ENCODE measurements around the gene LAMC2. TPM values are rescaled to one million over a fixed set of nuclear protein-coding genes. Genes with fewer than 3 reads are reported as not detected.

Gene LAMC2
- polyA plus RNA-seq, 1 donor (not counting 4 experiments of a cell fraction or from before 2014, with no cell fraction given): 1,627 TPM

- Histone ChIP-seq H3K4me3 (ENCODE audit: control insufficient read depth in 2 of 3, extremely low read depth in 1 of 3, insufficient read depth in 2 of 3, low read depth in 1 of 3, low read length in 3 of 3) (no peak overlapping the region), H3K9me3 (ENCODE audit: control insufficient read depth, low read depth, low read length) (no peaks in the 10 kb centered on the region), H3K9ac (ENCODE audit: control insufficient read depth, extremely low read depth, insufficient read depth, low read length) (no peak overlapping the region), H3K27me3 (ENCODE audit: control insufficient read depth, extremely low read depth, insufficient read depth, low read length) (no peaks in the 10 kb centered on the region), H3K36me3 (ENCODE audit: control insufficient read depth in 2 of 2, extremely low read depth in 1 of 2, insufficient read depth in 2 of 2, low read length in 2 of 2) (peaks cover 55 to 72% of the 10 kb centered on the region in 2 experiments), H2AFZ (ENCODE audit: control insufficient read depth, low read length) (no peak overlapping the region), H3K9me1 (ENCODE audit: control insufficient read depth, extremely low read depth, insufficient read depth, low read length) (no peaks in the 10 kb centered on the region), H3K27ac (ENCODE audit: control insufficient read depth, insufficient read depth, low read length) (no peak overlapping the region), H3K4me1 (ENCODE audit: control insufficient read depth, extremely low read depth, insufficient read depth, low read length) (peaks cover 21% of the 10 kb centered on the region), H4K20me1 (ENCODE audit: control insufficient read depth, extremely low read depth, insufficient read depth, low read length) (peaks cover 49% of the 10 kb centered on the region), H3K4me2 (ENCODE audit: control insufficient read depth, extremely low read depth, insufficient read depth, low read depth, low read length) (no peak overlapping the region), H3K79me2 (ENCODE audit: control insufficient read depth, insufficient read depth, low read length) (peaks cover 30% of the 10 kb centered on the region)
- TF ChIP-seq, protein P1, sequence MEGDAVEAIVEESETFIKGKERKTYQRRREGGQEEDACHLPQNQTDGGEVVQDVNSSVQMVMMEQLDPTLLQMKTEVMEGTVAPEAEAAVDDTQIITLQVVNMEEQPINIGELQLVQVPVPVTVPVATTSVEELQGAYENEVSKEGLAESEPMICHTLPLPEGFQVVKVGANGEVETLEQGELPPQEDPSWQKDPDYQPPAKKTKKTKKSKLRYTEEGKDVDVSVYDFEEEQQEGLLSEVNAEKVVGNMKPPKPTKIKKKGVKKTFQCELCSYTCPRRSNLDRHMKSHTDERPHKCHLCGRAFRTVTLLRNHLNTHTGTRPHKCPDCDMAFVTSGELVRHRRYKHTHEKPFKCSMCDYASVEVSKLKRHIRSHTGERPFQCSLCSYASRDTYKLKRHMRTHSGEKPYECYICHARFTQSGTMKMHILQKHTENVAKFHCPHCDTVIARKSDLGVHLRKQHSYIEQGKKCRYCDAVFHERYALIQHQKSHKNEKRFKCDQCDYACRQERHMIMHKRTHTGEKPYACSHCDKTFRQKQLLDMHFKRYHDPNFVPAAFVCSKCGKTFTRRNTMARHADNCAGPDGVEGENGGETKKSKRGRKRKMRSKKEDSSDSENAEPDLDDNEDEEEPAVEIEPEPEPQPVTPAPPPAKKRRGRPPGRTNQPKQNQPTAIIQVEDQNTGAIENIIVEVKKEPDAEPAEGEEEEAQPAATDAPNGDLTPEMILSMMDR (optimal IDR thresholded peaks at IDR 0.05 in 1 of 3, IDR thresholded peaks at IDR 0.05 in 1 of 3, conservative IDR thresholded peaks at IDR 0.05 in 1 of 3; ENCODE audit: extremely low read depth in 1 of 3, insufficient read depth in 2 of 3, low read length in 3 of 3): no peak
- no peak for TF ChIP-seq EZH2 (IDR thresholded peaks at IDR 0.05; ENCODE audit: low read length)
- dilution Hi-C loops (cut with MboI; ENCODE audit: extremely low pct_ligation_motif_present, low sequenced_read_pairs): no loop called here
- FAIRE-seq (no peak), DNase-seq (ENCODE audit: low read depth, low spot score) (no peak)
These were observed 29.9 kb downstream of the LAMC2 start for GRCh38 chr1:183215936-183216335.

DNA sequence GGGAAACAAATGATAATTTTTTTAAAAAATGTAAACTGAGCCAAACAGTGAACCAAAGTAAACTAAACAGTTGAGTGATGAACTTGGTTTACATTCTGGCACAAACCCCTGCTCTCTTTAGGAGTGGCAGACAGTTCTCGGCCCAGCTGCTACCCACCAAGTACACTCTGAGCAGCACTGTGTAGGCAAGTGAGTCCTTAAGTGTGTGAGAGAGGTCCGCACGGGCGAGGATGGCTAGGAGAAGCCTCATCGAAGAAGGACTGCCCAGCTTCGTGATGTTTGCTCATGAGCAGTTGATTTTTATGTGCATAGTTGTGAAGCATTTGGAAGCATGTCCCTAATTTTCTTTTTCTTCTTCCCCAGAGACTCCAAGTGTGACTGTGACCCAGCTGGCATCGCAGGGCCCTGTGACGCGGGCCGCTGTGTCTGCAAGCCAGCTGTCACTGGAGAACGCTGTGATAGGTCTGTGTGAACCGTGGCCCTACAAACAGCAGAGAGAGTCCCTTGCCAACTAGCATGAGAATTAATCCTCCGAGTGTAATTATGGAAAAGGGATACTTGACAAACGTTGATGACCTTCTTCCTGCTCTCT lies 32.1 kb downstream of the LAMC2 start:
- Histone ChIP-seq H3K4me1 (ENCODE audit: control insufficient read depth, extremely low read depth, insufficient read depth, low read length) (peaks cover under 1% of the 10 kb centered on the region), H3K27me3 (ENCODE audit: control insufficient read depth, extremely low read depth, insufficient read depth, low read length) (no peaks in the 10 kb centered on the region), H4K20me1 (ENCODE audit: control insufficient read depth, extremely low read depth, insufficient read depth, low read length) (peaks cover 39% of the 10 kb centered on the region), H3K4me3 (ENCODE audit: control insufficient read depth in 2 of 3, extremely low read depth in 1 of 3, insufficient read depth in 2 of 3, low read depth in 1 of 3, low read length in 3 of 3) (no peak overlapping the region), H3K9ac (ENCODE audit: control insufficient read depth, extremely low read depth, insufficient read depth, low read length) (no peak overlapping the region), H2AFZ (ENCODE audit: control insufficient read depth, low read length) (no peak overlapping the region), H3K9me1 (ENCODE audit: control insufficient read depth, extremely low read depth, insufficient read depth, low read length) (no peaks in the 10 kb centered on the region), H3K27ac (ENCODE audit: control insufficient read depth, insufficient read depth, low read length) (no peak overlapping the region), H3K4me2 (ENCODE audit: control insufficient read depth, extremely low read depth, insufficient read depth, low read depth, low read length) (no peak overlapping the region), H3K9me3 (ENCODE audit: control insufficient read depth, low read depth, low read length) (no peaks in the 10 kb centered on the region), H3K79me2 (ENCODE audit: control insufficient read depth, insufficient read depth, low read length) (peaks cover 15% of the 10 kb centered on the region), H3K36me3 (ENCODE audit: control insufficient read depth in 2 of 2, extremely low read depth in 1 of 2, insufficient read depth in 2 of 2, low read length in 2 of 2) (peaks cover 60 to 75% of the 10 kb centered on the region in 2 experiments)
- DNase-seq (ENCODE audit: low read depth, low spot score) (no peak), FAIRE-seq (no peak)
- TF ChIP-seq, protein P1 (optimal IDR thresholded peaks at IDR 0.05 in 1 of 3, IDR thresholded peaks at IDR 0.05 in 1 of 3, conservative IDR thresholded peaks at IDR 0.05 in 1 of 3; ENCODE audit: extremely low read depth in 1 of 3, insufficient read depth in 2 of 3, low read length in 3 of 3): no peak
- no peak for TF ChIP-seq EZH2 (IDR thresholded peaks at IDR 0.05; ENCODE audit: low read length)
- dilution Hi-C loops (cut with MboI; ENCODE audit: extremely low pct_ligation_motif_present, low sequenced_read_pairs): no loop called here
